GM10248 (cell line): ENCODE results near the gene IL1RAP.

Experiments
- CTCF ChIA-PET: fragments of 300-600 bp; sonication (Branson Sonifier 250); formaldehyde crosslinking; extraction: SDS; loops from one replicate; lab custom pipeline; 2021; ENCODE audit warnings: antibody characterized with exemption; lab: Yijun Ruan, JAX
- POLR2A ChIA-PET: fragments of 350-650 bp; sonication (Branson Sonifier 250); formaldehyde crosslinking; extraction: SDS; loops from one replicate; lab custom pipeline; 2020; ENCODE audit warnings: antibody characterized with exemption; lab: Yijun Ruan, JAX
- DNase-seq: peaks from one replicate; pipeline ENCODE4 v3.0.0; 2012; ENCODE audit errors: extremely low spot score
- CTCF ChIP-seq: IDR thresholded peaks from 2 replicates; pipeline ENCODE4 v1.5.1; 2012; ENCODE audit warnings: mild to moderate bottlenecking, low read depth; ENCODE audit errors: extremely low read depth, missing control alignments, control extremely low read depth

The IL1RAP gene

GRCh38 chr3:190594171-190594570, 80.3 kb downstream of the IL1RAP start:
- no peak for TF ChIP-seq CTCF
- POLR2A ChIA-PET, result no interaction called here
- CTCF ChIA-PET, result interaction anchor here (0.9 kb wide), 1 partner anchor 17 kb away, joined by 3 read pairs; no protein-coding TSS in a partner anchor
- DNase-seq, result no peak

- DNase-seq, result no peak
- ChIA-PET POLR2A (no interaction called here), CTCF (no interaction called here)
- TF ChIP-seq CTCF, result no peak
Measured at GRCh38 chr3:190595179-190595795, 81.4 kb downstream of the IL1RAP start.

- CTCF ChIA-PET, result no interaction called here
- TF ChIP-seq CTCF, result no peak
- POLR2A ChIA-PET, result no interaction called here
- DNase-seq, result no peak
Measured at GRCh38 chr3:190595807-190596206, 81.9 kb downstream of the IL1RAP start.

- ChIA-PET CTCF (interaction anchor here (1.4 kb wide), 1 partner anchor 9 kb away, joined by 3 read pairs; no protein-coding TSS in a partner anchor), POLR2A (no interaction called here)
- no peak for DNase-seq
- TF ChIP-seq CTCF, result no peak
Measured at GRCh38 chr3:190596349-190597285, 82.7 kb downstream of the IL1RAP start.

- DNase-seq, result no peak
- POLR2A ChIA-PET, result no interaction called here
- CTCF ChIA-PET, result interaction anchor here (1.4 kb wide), 1 partner anchor 9 kb away, joined by 3 read pairs; no protein-coding TSS in a partner anchor
- TF ChIP-seq CTCF, result no peak
Measured at GRCh38 chr3:190597291-190597690, 83.4 kb downstream of the IL1RAP start.

GRCh38 chr3:190601622-190602021, 87.7 kb downstream of the IL1RAP start:
- TF ChIP-seq CTCF, result no peak
- POLR2A ChIA-PET, result no interaction called here
- DNase-seq, result no peak
- CTCF ChIA-PET, result interaction anchor here (2.2 kb wide), 1 partner anchor 17 kb away, joined by 5 read pairs; no protein-coding TSS in a partner anchor
